NCI-H526 (cell line): Measurements from ENCODE around the gene IFT80.
A peak's percentile ranks its signal among the peaks of the same experiment; 100 is the strongest.
"Not testable (repeated sequence)": the region's sequence is repeated elsewhere in the genome, so short reads cannot be mapped to it uniquely, and the experiment has no call there.

ENCODE experiments used
- DNase-seq, 2 experiments: peaks; one replicate each; lab custom pipeline; 2025; lab: John Stamatoyannopoulos, UW

Gene IFT80

DNA sequence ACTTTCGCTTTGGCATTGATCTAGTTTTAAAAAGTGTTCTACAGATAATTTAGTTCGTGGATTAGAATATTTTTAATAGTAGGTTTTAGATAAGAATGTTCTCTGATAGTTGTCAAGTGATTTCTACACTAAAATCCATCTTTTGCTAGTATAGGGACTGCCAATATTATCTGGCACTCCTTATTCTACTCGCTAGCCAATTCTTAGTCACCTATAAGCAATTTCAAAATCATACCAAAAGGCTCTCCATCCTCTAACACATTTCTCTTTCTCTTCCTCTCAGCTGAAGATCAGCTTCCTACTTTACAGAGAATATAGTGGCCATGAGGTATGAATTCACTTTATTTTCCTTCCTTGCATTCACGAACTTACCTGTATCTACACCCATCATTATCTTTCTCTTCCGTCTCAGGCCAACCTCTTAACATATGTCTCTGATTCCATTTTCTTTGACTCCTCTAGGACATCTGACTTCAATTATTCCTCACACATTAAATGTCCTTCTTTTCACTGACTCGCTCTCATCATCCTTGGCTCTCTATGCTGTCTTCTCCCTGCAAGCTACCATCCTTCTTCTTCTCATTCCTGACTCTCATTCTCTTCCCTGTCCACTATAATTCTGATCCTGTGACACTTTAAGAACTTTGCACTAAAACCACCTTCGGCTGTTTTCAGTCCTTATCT, 138.3 kb downstream of the IFT80 start:
- no peak for DNase-seq

DNA sequence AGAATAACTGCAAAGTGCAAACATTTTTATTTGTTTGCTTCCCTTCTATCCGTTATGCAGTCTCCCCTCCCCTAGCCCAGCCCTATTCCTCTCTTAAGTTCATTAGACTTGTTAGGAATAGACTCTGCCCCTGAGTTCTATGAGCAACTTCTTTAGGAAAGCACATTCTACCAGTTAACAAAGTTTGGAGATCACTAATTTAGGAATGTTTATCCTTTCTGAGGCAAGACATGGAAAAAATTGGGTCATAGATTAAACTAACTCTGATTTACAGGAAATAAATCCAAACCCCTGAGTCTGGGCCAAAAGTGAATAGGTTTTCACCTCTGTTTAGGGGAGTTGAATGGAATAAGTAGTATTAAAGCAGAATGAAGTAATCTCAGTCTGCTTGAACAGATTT, 139.4 kb downstream of the IFT80 start:
- DNase-seq, result no peak

DNA sequence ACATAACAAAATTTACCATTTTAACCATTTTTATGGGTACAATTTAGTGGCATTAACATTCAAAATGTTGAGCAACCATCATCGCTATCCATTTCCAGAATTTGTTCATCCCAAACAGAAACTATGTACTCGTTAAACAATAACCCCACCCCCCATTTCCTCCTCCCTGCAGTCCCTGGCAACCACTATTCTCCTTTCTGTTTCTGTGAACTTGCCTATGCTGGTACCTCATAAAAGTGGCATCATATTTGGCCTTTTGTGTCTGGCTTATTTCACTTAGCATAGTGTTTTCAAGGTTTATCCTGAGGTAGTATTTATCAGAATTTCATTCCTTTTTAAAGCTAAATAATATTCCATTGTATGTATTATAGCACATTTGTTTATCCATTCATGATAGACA, 141.4 kb downstream of the IFT80 start:
- DNase-seq, result no peak

DNA sequence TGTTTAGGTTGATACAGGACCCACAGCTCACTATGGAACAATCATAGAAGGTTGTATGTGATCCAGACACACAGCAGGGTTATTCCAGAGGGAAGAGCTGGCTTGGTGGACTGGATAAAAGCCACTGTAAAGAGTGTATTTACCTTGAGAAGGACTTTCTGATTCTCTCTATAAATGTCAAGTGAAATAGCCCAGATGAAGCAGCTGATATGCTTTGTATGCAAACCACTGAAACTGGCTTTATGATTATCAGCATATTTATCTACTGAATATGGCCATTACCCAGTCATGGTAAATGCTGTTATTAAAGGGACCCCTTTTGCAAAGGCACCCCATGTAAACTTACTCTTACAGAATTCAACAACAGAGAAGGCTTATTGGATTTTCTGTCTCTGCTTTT, 145.7 kb downstream of the IFT80 start:
- DNase-seq, result peak in 1 of 2 experiments; percentile 16

DNA sequence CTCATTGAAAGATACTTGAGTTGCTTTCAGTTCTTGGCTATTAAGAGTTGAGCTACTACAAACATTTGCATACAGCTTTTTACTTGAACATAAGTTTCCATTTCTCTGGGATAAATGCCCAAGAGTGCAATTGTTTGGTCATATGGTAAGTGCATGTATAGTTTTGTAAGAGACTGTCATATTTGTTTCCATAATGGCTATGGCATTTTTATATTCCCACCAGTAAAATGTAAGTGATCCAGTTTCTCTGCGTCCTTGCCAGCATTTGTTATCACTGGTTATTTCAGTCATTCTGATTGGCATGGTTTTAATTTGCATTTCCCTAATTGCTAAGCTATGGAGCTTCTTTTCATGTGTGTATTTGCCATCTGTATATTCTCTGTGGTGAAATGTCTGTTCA, 151.3 kb downstream of the IFT80 start:
- peak; percentile 37 to 38 for DNase-seq

DNA sequence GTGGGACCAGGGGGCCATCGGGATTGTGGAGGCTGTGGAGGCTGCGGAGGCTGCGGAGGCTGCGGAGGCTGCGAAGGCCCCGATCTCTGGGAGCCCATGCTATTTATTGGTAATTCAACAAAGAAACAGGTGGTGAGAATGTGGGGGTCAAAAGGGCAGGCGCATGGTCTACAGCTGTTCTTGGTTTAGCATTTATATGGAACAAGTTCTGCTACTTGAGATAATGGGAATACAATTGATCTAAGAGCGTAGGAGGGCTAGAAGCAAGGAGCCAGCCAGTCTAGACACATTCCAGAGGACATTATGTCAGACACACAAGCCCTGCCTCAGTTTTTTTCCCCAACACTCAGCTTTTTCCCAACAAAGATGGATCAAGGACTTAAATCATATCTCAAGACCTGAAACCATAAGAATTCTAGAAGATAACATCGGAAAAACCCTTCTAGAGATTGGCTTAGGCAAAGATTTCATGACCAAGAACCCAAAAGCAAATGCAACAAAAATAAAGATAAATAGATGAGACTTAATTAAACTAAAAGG, 153.7 kb downstream of the IFT80 start:
- no peak for DNase-seq

DNA sequence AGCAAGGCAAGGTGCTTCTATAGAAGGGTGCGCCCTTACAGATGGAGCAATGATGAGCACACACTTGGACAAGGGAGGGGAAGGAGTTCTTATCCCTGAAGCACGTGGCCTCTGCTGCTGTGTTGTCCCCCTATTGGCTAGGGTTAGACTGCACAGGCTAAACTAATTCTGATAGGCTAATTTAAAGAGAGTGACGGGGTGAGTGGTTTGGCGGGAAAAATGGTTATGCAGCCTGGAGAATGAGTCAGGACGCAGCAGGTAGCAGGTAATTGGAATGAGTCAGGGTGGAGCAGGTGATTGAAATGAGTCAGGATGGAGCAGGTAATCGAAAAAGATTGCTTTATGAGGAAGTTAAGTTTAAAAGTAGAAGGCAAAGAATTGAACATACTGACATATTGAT, 158.3 kb downstream of the IFT80 start:
- not testable (repeated sequence) for DNase-seq

DNA sequence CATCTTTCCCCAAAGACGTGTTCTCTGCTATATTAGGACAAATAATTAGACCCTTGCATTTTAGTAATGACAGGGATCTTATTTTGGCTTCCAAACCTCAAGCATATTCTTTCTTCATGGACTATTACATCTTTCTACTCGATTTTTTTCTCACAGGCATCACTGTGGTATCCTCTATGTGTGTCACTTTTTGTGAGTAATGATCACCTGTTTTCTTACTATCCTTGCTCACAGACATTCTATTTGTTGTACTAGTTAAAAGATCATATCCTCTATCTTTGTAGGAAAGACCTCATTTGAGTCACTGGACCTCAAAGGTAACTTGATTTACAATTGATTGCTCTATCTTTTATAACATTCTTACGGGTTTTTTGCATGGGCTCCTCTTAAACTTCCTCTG, 167.0 kb downstream of the IFT80 start:
- no peak for DNase-seq

DNA sequence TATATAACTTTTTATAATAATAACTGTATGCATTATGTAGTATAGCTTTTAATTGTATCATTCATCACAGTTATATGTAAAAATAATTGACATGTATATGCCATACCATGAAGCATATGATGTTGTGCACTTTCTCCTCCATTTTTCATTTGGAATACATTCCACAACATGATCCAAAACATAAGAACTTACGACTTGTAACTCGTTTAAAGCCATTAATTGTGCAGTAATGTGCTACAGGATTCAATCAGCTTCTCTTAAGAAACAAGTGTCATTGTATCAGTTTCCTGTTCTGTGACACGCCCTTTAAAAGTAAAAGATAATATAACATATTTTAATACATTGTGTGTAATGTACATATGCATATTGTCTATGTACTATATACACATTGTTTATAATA, 171.6 kb downstream of the IFT80 start:
- DNase-seq, result no peak

DNA sequence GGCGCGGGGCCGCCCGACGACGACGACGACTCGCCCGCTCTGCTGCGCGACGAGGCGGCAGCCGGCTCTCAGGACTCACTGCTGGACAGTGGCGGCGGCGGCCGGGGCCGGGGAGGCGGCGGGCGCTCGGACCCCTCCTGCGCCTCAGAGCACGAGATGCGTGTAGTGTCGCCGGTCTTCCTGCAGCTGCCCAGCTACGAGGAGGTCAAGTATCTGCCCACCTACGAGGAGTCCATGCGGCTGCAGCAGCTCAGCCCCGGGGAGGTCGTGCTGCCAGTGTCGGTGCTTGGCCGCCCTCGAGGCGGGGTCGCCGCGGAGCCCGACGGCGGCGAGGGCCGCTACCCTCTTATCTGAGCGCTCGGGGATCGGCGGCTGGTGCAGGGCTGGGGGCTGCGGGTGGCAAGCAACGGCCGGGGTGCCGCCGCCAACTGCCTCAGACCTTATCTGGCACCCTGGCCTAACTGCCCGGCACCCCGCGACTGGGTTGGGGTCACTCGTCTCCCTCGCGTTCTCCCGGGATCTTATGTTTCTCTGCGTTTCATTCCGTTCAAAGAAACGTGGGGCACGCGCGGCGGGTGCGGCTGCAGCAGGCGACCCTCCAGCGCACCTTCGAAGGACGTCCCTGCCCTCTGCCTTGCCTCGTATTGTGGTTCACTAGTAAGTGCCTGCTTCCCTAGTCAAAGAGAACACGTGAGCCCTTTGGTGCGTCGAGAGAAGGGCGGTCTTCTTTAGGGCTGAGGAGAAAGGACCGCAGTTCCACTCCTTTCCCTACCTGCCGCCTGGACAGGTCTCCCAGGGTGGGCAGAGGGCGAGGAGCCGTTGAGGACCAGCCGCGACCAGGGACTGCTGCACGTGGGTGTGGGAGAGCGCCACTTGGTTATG, 172.8 kb downstream of the IFT80 start:
- peak; percentile 41 to 61 for DNase-seq

DNA sequence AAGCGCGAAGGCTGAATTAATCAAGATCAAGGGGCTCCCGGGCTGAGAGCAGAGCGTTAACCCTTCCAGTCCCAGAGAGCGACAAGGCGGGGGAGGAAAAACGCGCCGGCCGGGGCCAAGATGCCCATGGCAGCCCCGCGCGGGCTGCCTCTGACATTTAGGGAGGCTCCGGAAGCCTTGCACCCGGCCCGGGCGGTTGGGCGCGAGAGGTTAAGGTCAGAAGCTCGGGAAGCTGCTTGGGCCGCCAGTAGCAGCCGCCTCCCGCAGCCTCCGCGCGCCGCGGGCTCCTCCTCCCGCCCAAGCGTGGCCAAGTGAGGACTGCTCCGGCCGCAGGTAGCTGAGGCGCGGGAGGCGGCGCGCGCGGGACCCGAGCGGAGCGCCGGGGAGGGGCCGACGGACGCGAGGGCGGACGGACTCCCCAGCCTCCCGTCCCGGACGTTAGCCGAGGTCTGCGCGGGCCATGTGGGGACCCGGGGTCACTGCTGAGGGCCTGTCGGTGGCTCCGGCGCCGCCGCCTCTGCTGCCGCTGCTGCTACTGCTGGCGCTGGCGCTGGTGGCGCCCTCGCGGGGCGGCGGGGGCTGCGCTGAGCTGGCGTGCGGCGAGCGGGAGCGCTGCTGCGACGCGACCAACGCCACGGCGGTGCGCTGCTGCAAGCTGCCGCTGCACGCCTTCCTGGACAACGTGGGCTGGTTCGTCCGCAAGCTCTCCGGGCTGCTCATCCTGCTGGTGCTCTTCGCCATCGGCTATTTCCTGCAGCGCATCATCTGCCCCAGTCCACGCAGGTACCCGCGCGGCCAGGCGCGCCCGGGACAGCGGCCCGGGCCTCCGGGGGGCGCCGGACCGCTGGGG, 173.6 kb downstream of the IFT80 start, which contains the start of gene C3orf80:
C3orf80 (plus strand) TSS at position 247 of the 850 bp plus-strand sequence; CDS start at position 461, 214 bp downstream.
- DNase-seq, result peak; percentile 27 to 85

DNA sequence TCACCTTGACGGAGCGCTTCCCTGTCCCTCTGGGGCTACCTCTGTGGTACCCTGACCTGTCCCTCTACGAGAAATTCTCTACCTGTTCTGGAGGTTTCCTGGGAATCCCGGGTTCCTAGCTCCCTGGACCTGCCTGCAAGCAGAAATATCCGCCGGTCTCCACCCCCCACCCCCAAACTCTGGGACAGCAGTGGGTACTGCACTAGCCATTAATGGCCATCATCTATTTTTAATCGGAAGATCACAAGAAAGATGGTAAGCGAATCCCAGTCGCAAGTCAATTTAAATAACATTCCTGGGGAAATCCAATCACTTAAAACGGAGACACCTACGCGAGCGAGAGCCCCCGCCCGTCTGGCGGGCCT, 174.2 kb downstream of the IFT80 start:
- DNase-seq, result no peak

DNA sequence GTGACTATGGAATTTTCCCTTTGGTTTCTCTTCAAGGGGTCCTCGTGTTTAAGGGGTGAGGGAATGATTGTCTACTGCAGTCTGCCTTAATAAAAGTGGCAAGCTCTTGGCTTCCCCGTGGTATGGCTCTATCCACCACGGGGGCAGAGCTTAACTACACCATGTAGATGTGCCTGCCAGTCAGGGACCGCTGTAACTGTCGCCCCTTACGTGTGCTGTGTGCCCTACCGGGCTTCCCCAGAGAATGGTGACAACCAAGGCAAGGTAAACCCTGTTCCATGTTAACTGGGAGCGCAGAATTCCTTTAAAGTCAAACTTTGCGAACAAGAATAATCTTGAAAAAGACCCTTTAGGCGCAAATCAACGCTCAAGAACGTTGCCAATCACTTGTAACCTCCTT, 174.8 kb downstream of the IFT80 start:
- peak in 1 of 2 experiments; percentile 4 for DNase-seq

DNA sequence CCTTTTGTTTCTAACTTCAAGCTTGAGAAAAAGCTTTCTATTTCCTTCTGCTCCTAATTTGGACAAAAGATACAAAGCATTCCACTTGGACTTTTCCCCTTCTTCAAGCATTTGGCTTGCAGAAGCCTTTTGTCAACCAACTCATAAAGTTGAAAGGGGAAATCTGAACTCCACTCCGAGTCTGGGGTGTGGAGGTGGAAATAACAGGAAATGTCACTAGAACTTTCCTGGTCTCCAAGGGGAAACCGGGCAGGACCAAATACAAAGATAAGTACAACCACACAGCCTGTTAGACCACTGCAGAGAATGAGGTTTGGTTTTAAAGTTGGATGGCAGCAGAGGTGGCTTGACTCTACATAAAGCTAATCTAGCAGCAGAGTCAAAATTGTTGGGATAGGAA, 178.0 kb downstream of the IFT80 start:
- DNase-seq, result no peak

DNA sequence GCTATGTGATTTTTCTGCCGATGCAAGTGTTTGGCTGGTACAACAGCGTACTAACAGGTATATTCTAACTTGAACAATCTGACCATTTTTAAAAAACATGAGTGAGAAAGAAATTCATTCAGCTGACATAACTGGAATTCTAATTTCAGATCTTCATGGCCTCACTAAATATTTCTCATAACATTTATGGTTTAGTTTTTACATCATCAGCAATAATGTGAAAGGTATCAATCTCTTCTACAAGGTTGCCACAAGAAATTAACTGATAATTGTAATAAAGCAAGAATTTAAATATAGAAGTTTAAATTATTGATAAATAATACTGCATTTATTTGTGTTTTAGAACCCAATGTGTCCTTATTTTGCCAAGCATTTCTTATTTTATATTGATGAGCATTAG, 179.0 kb downstream of the IFT80 start:
- no peak for DNase-seq

DNA sequence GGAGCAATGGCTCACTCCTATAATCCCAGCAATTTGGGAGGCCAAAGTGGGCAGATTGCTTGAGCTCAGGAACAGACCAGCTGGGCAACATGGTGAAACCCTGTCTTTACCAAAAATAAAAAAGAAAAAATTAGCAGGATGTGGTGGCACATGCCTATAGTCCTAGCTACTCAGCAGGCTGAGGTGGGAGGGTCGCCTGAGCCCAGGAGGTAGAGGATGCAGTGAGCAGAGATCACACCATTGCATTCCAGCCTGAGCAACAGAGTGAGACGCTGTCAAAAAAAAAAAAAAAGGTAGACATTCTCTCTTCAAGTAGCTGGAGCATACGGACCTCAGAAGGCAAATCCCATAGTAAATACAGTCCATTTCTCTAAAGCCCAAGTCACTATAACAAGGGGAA, 180.9 kb downstream of the IFT80 start:
- DNase-seq, result no peak

DNA sequence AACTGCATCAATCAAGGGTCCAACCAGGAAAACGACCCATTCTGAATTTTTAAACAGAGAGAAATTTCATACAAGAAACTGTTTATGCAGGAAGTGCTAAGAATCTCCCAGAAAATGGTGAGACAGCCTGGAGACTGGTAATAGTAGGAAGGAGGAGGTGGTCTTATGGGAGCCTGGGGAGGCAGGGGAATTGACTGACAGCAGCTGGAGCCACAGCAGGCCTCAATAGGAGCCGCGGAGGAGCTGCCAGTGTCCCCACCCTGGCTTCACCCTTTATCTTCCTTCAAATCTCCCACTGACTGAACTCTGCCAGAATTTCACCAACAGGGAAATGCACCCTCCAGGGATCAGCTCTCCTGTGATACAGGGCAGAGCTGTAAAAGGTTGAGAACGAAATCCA, 181.3 kb downstream of the IFT80 start:
- no peak for DNase-seq

DNA sequence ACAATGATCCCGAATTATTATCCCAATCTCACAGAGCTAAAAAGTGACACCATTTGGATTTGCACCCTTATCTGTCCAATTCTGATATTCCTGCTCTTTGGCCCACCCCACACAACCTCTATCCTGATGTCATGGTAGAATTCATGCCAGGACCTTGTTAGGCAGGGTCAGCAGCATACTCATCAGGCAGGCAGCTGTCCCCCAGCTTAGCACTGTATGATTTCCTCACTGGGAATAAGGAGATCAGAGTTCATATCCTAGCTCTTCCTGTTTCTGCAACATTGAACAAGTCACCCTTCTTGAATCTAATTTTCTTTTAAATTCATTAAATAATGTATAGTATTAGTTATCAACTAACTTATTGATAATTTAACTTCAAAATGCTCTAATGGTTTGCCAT, 185.8 kb downstream of the IFT80 start:
- DNase-seq, result no peak

DNA sequence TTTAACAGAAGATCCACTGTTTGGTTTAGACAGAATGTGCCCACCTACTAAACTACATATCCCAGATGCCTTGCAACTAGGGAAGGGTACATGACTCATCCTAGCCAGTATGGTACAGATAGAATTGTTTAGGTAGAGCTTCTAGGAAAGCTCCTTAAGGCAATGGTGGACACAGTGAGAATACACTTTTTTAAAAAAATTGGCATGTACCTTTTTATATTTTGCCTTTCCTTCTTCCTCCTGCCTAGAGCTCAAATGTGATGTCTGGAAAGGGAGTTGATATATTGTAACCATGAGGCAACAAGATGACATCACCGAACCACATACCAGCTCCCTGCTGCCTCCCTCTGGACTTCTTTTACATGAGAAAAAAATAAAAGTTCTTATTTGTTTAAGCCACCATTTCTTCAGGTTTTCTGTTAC, 188.2 kb downstream of the IFT80 start:
- no peak for DNase-seq

DNA sequence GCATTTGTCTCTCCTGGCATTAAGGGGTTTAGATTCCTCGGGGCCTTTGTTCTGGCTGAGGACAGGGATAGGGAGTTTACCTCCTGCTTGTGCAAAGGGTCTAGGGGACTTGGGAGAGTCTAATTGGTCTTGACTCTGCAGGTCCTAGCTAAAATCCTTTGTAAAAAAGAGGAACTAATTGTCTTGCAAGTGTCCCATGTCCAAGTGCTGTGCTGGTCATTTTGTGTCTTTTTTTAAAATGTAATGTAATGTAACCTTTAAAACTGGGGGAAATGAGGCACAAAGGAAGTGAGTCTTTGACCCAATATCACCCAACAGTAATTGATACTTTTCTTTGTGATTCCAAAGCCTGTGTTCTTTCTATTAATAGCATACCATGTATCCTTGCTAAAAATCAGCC, 188.7 kb downstream of the IFT80 start:
- no peak for DNase-seq
